22Rv1 (cell line): ENCODE results near the gene LCN12.

Source experiments
- ZFX ChIP-seq: fragments of 450-650 bp; IDR thresholded peaks from 2 replicates; pipeline ENCODE4 v1.6.1; 2017; ENCODE audit warnings: antibody characterized with exemption, borderline replicate concordance
- TF ChIP-seq, protein P1 (sequence below): fragments of 450-650 bp; IDR thresholded peaks from 2 replicates; pipeline ENCODE4 v1.5.1; 2017; ENCODE audit warnings: mild to moderate bottlenecking

DNA sequence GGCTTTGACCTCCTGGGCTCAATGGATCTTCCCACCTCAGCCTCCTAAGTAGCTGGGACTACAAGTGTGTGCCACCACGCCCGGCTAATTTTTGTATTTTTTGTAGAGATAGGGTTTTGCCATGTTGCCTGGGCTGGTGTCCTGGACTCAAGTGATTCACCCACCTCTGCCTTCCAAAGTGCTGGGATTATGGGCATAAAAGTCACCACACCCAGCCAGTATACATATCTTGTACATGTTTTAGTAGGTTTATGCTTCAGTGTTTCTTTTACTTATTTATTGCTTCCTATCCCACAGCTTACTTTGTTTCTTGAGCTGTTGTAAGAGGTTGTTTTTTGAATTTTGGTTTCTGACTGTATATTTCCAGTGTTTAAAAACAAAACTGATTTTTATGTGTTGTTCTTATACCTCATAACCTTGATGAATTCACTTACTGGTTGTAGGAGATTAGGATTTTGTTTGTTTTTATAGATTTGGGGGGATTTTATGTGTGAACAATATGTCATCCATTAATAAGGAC, 20.4 kb upstream of the LCN12 start:
- TF ChIP-seq, protein P1, sequence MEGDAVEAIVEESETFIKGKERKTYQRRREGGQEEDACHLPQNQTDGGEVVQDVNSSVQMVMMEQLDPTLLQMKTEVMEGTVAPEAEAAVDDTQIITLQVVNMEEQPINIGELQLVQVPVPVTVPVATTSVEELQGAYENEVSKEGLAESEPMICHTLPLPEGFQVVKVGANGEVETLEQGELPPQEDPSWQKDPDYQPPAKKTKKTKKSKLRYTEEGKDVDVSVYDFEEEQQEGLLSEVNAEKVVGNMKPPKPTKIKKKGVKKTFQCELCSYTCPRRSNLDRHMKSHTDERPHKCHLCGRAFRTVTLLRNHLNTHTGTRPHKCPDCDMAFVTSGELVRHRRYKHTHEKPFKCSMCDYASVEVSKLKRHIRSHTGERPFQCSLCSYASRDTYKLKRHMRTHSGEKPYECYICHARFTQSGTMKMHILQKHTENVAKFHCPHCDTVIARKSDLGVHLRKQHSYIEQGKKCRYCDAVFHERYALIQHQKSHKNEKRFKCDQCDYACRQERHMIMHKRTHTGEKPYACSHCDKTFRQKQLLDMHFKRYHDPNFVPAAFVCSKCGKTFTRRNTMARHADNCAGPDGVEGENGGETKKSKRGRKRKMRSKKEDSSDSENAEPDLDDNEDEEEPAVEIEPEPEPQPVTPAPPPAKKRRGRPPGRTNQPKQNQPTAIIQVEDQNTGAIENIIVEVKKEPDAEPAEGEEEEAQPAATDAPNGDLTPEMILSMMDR: no peak
- TF ChIP-seq ZFX: no peak
